Cardiac ventricle fibroblast (primary cell): Measurements from ENCODE around the gene ITGBL1. TPM values are rescaled to one million over a fixed set of nuclear protein-coding genes. Genes with fewer than 3 reads are reported as not detected.

ENCODE experiments used
- total RNA-seq: library from RNA; depleted of rRNA; stranded (reverse); fragments of >200 nt; gene quantifications from 2 replicates; pipeline ENCODE4 v1.2.3, GENCODE V29; 2015

The ITGBL1 gene, protein sequence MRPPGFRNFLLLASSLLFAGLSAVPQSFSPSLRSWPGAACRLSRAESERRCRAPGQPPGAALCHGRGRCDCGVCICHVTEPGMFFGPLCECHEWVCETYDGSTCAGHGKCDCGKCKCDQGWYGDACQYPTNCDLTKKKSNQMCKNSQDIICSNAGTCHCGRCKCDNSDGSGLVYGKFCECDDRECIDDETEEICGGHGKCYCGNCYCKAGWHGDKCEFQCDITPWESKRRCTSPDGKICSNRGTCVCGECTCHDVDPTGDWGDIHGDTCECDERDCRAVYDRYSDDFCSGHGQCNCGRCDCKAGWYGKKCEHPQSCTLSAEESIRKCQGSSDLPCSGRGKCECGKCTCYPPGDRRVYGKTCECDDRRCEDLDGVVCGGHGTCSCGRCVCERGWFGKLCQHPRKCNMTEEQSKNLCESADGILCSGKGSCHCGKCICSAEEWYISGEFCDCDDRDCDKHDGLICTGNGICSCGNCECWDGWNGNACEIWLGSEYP
- total RNA-seq: 22.6 and 23.1 TPM in 2 replicates

DNA sequence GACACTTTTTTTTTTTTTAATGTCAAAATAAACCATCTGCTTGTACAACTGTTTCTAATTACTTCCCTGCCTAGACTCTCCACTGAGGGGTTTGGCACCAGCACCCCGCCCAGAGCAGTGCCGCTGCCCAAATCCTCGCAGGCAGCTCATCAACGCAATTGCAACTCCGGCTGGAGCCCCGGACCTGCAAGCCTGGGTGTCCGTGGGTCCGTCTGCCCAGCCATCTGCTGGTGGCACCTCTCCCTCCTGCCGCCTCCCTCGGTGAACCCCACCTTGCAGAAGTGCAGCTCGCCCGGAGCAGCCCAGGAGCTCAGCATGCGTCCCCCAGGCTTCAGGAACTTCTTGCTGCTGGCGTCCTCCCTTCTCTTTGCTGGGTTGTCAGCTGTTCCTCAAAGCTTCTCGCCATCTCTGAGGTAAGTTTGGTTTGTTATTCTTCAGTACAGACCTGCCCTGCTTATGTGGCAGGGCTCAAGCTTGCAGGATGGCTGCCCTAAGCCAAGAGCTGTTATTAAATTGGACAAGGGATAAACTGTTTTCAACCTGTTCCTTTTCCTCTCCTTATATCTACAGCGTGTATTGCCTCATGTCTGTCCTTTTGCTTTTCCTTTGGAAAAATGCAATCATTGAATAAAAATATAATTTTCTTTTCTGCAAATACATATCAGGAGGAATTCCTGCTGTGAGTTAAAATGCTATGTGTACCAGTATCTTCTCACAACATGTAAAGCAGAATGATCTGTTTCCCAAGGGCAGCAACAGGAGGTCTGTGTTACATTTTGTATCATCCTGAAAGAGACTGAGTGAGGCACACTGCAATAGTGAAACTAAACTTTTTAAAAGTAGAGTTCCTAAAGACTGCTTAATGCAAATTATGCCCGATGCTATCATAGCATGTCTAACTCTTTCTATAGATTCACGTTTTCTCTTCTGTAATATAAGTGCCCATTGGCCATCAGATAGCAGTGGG lies at the start of gene ITGBL1:
Gene ITGBL1, plus strand, starts transcription at position 157 of the 967 bp plus-strand sequence. Its CDS starts 159 bp downstream, at position 316.

DNA sequence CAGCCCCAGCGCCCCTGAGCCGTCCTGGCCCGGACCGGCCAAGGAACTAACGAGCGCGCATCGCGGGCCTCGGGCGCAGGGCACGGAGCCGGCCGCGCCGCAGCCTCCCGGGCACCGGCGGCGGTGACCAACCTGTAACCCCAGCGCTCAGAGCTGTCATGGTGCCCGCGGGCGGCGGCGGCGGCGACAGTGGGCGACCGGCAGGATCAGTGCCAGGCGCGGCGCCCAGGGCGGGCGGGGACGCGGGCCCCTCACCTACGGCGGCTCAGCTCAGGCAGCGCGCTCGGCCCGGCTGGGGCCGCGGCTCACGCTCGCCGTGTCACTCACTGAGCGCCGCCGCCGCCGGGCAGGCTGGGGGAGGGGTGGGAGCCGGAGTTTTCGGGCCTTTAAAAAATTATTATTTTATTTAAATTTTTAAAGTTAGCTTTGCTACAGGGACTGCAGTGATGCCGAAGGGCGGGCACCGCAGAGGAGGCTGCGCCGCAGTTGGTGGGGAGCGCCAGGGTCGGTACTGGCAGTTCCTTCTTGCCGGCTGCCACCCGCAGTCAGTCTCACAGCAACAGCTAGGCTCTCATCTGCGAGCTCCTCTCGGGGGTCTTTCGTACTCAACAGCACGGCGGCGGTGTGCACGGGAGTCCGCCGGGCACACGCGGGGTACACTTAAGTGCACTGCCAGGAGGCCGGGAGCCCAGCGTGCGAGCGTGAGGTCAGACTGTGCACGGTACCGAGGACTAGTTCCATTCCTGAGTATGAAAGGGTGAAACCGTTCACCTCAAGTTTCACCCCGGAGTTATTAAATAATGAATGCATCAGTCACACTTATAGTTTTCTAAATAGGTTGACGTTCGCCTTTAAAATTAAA lies 36.1 kb upstream of the ITGBL1 start, which contains the start of gene NALCN:
Gene NALCN, minus strand, starts transcription at position 328 of the 862 bp plus-strand sequence. CDS start 17,382 bp downstream, outside the sequence.

Other genes with a start within 250 kb of the ITGBL1 start
- 0.19 and 0.34 TPM in 2 replicates for gene NALCN, start 36.2 kb upstream of the ITGBL1 start, total RNA-seq